Body of pancreas (tissue), 4 donors: ENCODE measurements around the gene BUD31. TPM values are rescaled to one million over a fixed set of nuclear protein-coding genes. Genes with fewer than 3 reads are reported as not detected.
A peak's percentile ranks its signal among the peaks of the same experiment; 100 is the strongest.

ENCODE experiments used
- ATAC-seq: fragments of 150-250 bp; one replicate; pipeline ENCODE4 v1.9.1; 2016
- DNase-seq, 4 donors: peaks; one replicate each; pipeline ENCODE4 v3.0.0-alpha.2; 2019
- H3K27ac ChIP-seq, 4 donors: fragments of 200-600 bp; sonication (generic); 1 replicate in 3 of 4; 2 replicates in 1 of 4; pipeline versions ENCODE4 v1.5.1 to v1.6.1; 2016 to 2019; ENCODE audit warnings: mild to moderate bottlenecking in 1 of 4, mixed read lengths in 1 of 4, moderate library complexity in 1 of 4
- H3K27me3 ChIP-seq, 2 donors: fragments of 200-600 bp; sonication (generic); one replicate each; pipeline ENCODE4 v1.6.0; 2016; ENCODE audit warnings: mild to moderate bottlenecking in 1 of 2
- H3K36me3 ChIP-seq, 2 donors: fragments of 200-600 bp; sonication (generic); replicated peaks in 1 of 2; 2 replicates each; pipeline ENCODE4 v1.5.1; 2016; ENCODE audit warnings: low read depth in 2 of 2; ENCODE audit not compliant: insufficient read depth in 1 of 2
- H3K4me1 ChIP-seq: fragments of 200-600 bp; sonication (generic); one replicate; pipeline ENCODE4 v1.6.0; 2016
- H3K4me3 ChIP-seq, 2 donors: fragments of 200-600 bp; sonication (generic); 1 replicate in 1 of 2; 2 replicates in 1 of 2; pipeline ENCODE4 v1.5.1; 2016 to 2019
- H3K9me3 ChIP-seq, 3 donors: fragments of 200-600 bp; sonication (generic); 1 replicate in 2 of 3; 2 replicates in 1 of 3; pipeline ENCODE4 v1.5.1; 2016
- POLR2A ChIP-seq, 3 donors: fragments of 450-650 bp; IDR thresholded peaks; one replicate each; pipeline ENCODE4 v1.6.1; 2016; ENCODE audit warnings: antibody characterized with exemption in 3 of 3, mild to moderate bottlenecking in 2 of 3
- WGBS, 2 donors: methylation state at CpG; one replicate each; pipeline ENCODE4 v1.1.5; 2017; 5-methylcytosine and 5-hydroxymethylcytosine counted together
- intact Hi-C: fragments of 100-400 bp; cut with DNase I; formaldehyde crosslinking; loops from one replicate; pipeline ENCODE4 v1.15.1; 2023
- total RNA-seq, 2 donors: library from RNA; depleted of rRNA; stranded (reverse); fragments of >200 nt; gene quantifications; one replicate each; pipeline ENCODE4 v1.1.0, GENCODE V29; 2016
- TF ChIP-seq, protein P1 (sequence below), 7 experiments: fragments of 450-650 bp in 4 of 7; fragments of 200-600 bp in 3 of 7; sonication (generic) in 3 of 7; IDR thresholded peaks; one replicate each; pipeline ENCODE4 v1.5.1; 2016 to 2019; ENCODE audit warnings: antibody characterized with exemption in 7 of 7

Gene BUD31
- total RNA-seq, 2 donors from 2014 or later, result 29.6 to 31.6 TPM

DNA sequence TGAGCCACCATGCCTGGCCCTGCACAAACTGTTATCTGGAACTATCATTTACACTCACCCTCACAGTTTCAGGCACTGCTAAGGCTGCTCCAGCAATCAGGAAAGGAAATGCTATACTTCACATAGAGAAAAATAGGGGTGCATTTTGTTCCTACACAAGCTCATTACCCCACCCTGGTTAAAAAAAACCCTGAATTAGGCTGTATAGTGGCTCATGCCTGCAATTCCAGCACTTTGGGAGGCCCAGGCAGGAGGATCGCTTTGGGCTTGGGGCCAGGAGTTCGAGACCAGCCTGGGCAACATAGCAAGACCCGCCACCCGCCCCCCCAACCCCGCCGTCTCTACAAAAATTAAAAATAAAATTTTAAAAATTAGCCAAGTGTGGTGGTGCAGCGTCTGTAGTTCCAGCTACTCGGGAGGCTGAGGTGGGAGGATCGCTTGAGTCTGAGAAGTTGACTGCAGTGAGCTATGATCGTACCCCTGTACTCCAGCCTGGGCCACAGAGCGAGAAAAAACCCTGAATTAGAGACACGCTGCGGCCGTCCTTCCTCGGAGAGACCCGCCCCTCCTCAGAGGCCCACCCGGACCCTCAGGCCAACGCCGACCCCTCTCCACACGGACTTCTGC is 29.3 kb downstream of the BUD31 start:
- H3K36me3 ChIP-seq, result peaks cover 0 to 2% of the 10 kb centered on the region in 2 donors
- no peak for TF ChIP-seq POLR2A (IDR thresholded peaks at IDR 0.05)
- TF ChIP-seq, protein P1, sequence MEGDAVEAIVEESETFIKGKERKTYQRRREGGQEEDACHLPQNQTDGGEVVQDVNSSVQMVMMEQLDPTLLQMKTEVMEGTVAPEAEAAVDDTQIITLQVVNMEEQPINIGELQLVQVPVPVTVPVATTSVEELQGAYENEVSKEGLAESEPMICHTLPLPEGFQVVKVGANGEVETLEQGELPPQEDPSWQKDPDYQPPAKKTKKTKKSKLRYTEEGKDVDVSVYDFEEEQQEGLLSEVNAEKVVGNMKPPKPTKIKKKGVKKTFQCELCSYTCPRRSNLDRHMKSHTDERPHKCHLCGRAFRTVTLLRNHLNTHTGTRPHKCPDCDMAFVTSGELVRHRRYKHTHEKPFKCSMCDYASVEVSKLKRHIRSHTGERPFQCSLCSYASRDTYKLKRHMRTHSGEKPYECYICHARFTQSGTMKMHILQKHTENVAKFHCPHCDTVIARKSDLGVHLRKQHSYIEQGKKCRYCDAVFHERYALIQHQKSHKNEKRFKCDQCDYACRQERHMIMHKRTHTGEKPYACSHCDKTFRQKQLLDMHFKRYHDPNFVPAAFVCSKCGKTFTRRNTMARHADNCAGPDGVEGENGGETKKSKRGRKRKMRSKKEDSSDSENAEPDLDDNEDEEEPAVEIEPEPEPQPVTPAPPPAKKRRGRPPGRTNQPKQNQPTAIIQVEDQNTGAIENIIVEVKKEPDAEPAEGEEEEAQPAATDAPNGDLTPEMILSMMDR (IDR thresholded peaks at IDR 0.05), result no peak
- 11 to 13% methylated on average over 17 to 20 of the region's 20 CpGs for WGBS, 2 donors
- H3K27ac ChIP-seq, result peak overlapping the region in 3 of 4 donors; percentile 62 to 83 (median 78)
- intact Hi-C loops, result no loop called here
- no peaks in the 10 kb centered on the region for H3K27me3 ChIP-seq
- no peak for DNase-seq
- peak overlapping the region; percentile 54 to 74 for H3K4me3 ChIP-seq
- no peaks in the 10 kb centered on the region for H3K9me3 ChIP-seq
- ATAC-seq, result peak; percentile 25
- H3K4me1 ChIP-seq, result peaks cover 19% of the 10 kb centered on the region

DNA sequence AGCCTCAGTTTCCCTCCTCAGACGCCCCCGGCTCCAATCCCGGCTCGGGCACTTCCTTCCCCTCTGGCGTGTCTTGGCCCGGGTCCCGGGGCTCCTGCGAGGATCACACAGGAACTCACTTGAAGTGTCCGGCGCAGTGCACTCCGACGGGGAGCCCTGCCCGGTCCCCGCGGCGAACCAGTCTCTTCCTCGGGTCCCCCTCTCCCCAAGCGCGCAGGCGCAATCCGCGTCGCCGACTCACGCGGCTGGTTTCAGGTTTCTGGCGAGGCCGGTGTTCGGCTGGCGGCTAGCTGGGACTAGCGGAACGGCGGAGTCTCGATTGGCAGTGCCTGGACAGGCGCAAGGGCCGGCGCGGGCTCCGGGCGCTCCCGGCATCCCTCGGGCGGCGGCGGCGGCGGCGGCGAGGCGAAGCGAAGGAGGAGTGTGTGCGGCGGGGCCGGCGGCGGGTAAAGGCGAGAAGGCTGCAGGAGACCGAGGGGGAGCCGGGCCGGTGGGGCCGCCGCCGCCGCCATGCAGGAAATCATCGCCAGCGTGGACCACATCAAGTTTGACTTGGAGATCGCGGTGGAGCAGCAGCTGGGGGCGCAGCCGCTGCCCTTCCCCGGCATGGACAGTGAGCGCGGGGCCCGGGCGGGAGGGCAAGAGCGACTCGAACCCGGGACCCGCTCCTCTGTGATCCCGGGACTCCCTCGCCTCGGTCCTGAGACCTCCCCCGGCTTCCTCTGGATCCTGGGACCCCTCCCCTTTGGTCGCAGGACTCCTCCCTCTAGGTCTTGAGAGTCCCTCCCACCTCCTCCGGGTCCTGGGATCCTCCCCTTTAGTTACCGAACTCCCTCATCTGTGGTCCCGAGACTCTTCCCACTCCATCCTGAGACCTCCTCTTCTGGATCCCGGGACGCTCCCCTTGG is 30.1 kb downstream of the BUD31 start, which contains the start of the genes CPSF4 and PTCD1:
TSS of gene CPSF4 (plus strand) at position 371 of the 908 bp plus-strand sequence. CDS start at position 511, 140 bp downstream.
TSS of gene PTCD1 (minus strand) at position 226 of the 908 bp plus-strand sequence. CDS start 3,556 bp downstream, outside the sequence.
- peak within 1 kb of the TSS; percentile 62 to 83 (median 74) for H3K27ac ChIP-seq
- no peaks in the 10 kb centered on the region for H3K27me3 ChIP-seq
- peaks cover 19% of the 10 kb centered on the region for H3K4me1 ChIP-seq
- 0% methylated on average over 9 to 87 of the region's 89 CpGs for WGBS, 2 donors
- H3K4me3 ChIP-seq, result peak within 1 kb of the TSS; percentile 62 to 74
- TF ChIP-seq, protein P1 (IDR thresholded peaks at IDR 0.05), result peak in 1 of 7 experiments; percentile 25
- TF ChIP-seq POLR2A (IDR thresholded peaks at IDR 0.05), result peak; percentile 34 to 67 (median 64)
- DNase-seq (peak; percentile 94 to 97 (median 96)), ATAC-seq (peak; percentile 98)
- peaks cover 0 to 2% of the 10 kb centered on the region in 2 donors for H3K36me3 ChIP-seq
- H3K9me3 ChIP-seq, result no peaks in the 10 kb centered on the region
- intact Hi-C loops, result no loop called here

DNA sequence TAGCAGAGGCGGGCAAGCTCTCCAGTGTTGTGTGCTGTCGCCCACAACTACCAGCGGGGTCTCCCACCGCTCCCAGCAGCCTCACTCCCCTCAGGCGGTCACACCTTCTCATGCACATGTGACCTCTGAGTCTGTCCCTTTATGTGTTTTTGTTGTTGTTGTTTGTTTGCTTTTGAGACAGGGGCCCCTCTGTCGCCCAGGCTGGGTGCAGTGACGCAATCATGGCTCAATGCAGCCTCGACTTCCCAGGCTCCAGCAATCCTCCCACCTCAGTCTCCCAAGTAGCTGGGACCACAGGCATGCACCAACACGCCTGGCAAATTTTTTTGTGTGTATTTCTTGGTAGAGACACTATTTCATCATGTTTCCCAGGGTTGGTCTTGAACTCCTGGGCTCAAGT is 31.4 kb downstream of the BUD31 start:
- WGBS, 2 donors, result 68 to 73% methylated on average over 8 to 9 of the region's 9 CpGs
- Histone ChIP-seq H3K4me1 (peaks cover 19% of the 10 kb centered on the region), H3K27me3 (no peaks in the 10 kb centered on the region), H3K36me3 (no peaks in the 10 kb centered on the region), H3K9me3 (no peaks in the 10 kb centered on the region), H3K27ac (no peak overlapping the region), H3K4me3 (no peak overlapping the region)
- DNase-seq, result no peak
- intact Hi-C loops, result no loop called here
- TF ChIP-seq, protein P1 (IDR thresholded peaks at IDR 0.05), result no peak
- TF ChIP-seq POLR2A (IDR thresholded peaks at IDR 0.05), result no peak
- no peak for ATAC-seq

DNA sequence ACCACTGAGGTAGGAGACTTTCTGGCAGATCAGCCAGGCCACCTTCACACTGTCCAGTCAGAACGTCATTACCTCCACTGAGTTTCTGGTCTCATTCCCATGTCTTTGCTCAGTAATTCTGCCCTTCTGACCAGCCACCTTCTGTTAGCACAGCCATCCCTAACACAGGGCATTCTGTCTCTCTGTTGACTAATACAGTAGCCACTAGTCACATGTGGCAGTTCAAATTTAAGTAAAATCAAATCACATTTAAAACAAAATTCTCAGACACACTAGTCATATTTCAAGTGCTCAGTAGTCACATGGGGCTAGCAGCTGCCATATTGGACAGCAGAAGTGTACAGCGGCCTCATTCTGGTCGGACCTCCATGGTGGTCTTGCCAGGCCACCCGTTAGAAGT is 37.3 kb downstream of the BUD31 start:
- intact Hi-C loops, result no loop called here
- DNase-seq, result no peak

More for the DNA sequence above, 37.3 kb downstream of the BUD31 start:
- no peaks in the 10 kb centered on the region for H3K9me3 ChIP-seq
- H3K4me3 ChIP-seq, result no peak overlapping the region
- H3K36me3 ChIP-seq, result peaks cover 5 to 16% of the 10 kb centered on the region in 2 donors
- TF ChIP-seq, protein P1 (IDR thresholded peaks at IDR 0.05), result no peak
- no peak for TF ChIP-seq POLR2A (IDR thresholded peaks at IDR 0.05)
- 84 to 88% methylated on average over 4 of the region's 4 CpGs for WGBS, 2 donors
- no peaks in the 10 kb centered on the region for H3K4me1 ChIP-seq
- ATAC-seq, result no peak
- no peak overlapping the region for H3K27ac ChIP-seq
- no peaks in the 10 kb centered on the region for H3K27me3 ChIP-seq
